ENCODE results near the gene ZBTB43. TPM values are rescaled to one million over a fixed set of nuclear protein-coding genes. Genes with fewer than 3 reads are reported as not detected.
"Not testable (repeated sequence)": the region's sequence is repeated elsewhere in the genome, so short reads cannot be mapped to it uniquely, and the experiment has no call there.

ZBTB43 gene, protein sequence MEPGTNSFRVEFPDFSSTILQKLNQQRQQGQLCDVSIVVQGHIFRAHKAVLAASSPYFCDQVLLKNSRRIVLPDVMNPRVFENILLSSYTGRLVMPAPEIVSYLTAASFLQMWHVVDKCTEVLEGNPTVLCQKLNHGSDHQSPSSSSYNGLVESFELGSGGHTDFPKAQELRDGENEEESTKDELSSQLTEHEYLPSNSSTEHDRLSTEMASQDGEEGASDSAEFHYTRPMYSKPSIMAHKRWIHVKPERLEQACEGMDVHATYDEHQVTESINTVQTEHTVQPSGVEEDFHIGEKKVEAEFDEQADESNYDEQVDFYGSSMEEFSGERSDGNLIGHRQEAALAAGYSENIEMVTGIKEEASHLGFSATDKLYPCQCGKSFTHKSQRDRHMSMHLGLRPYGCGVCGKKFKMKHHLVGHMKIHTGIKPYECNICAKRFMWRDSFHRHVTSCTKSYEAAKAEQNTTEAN
- 6.5 and 6.8 TPM in 2 replicates for total RNA-seq (2014; rRNA removed; shearing (Covaris generic))

DNA sequence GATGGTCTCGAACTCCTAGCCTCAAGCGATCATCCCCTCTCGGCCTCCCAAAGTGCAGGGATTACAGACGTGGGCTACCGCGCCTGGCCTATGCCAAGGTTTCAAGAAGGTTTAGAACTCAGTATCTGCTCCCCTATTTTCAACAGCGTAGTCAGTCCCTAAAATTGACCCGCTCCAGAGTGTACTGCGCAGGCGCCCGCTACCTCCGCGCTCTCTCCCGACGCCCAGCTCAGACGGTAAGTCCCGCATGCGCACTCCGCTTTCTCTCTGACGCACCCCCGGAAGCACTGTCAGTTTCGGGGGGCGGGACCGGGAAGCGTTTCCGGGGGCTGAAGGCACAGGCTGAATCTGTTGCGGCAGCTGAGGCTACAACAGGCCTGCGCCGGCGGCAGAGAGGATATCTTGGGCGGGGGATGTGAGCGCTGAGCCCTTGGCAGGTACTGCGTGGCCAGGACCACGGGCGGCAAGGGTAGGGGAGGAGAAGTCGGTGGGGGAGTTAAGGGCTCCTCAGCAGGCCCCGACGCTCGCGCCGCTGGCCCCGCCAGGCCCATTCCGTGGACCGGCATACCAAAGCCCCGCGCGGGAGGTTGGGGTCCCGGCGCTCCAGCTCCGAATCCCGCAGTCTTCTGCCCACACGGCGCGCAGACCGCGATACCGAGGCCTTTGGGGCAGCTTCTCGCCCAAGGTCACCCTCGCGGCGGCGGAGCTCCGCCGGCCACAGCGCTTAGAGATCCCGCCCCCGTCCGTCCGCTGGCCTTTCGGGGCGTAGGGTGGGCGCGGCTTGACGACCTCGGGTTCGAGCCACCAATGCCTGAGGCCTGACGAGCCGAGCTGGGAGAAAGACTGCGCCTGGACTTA lies at the start of gene ZBTB43:
Gene ZBTB43, plus strand, starts transcription at position 345 of the 858 bp plus-strand sequence. CDS start 27,470 bp downstream, outside the sequence.
- peak within 1 kb of the TSS; percentile 80 for H3K4me3 ChIP-seq
- H3K27ac ChIP-seq, result peak within 1 kb of the TSS; percentile 30; the same call in 1 of the 2 replicates
- H3K27me3 ChIP-seq (replicated peaks), result no peaks in the 10 kb centered on the region
- peaks cover 11% of the 10 kb centered on the region for H3K4me1 ChIP-seq (replicated peaks)
- H3K36me3 ChIP-seq, result peaks cover 19% of the 10 kb centered on the region
- DNase-seq (ENCODE audit: low read depth in 1 of 2, low spot score in 2 of 2), result peak; percentile 91 to 96
- no peaks in the 10 kb centered on the region for H3K9me3 ChIP-seq (replicated peaks)

DNA sequence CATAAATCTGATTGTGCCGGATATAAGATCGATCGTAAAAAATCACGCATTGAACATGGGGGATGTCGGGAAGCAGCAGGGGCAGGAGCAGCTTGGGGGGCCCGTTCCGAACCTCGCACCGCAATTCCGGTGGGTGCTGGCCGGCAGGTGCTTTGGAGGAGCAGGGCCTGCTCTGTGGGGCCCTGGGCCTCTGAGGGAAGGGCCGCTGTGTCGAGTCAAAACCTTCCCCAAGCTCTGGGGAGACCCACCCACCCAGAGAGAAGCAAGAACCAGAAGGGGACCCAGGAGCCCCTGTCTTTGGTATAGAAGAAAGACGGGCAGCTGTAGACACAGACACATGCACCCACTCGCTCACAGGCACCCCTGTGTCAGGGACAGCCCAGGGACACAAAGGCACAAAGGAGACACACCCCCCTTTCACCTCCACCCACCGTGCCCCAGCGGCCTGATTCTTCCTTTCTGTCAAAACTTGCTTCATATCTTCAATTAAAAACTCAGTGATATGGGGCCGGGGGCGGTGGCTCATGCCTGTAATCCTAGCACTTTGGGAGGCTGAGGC lies 49.4 kb upstream of the ZBTB43 start:
- no peaks in the 10 kb centered on the region for H3K4me1 ChIP-seq (replicated peaks)
- DNase-seq (ENCODE audit: low read depth in 1 of 2, low spot score in 2 of 2), result no peak
- no peak overlapping the region for H3K27ac ChIP-seq
- no peaks in the 10 kb centered on the region; the same call in 1 of the 2 replicates for H3K27me3 ChIP-seq (replicated peaks)
- no peaks in the 10 kb centered on the region for H3K9me3 ChIP-seq (replicated peaks)
- no peaks in the 10 kb centered on the region for H3K36me3 ChIP-seq
- no peak overlapping the region for H3K4me3 ChIP-seq

DNA sequence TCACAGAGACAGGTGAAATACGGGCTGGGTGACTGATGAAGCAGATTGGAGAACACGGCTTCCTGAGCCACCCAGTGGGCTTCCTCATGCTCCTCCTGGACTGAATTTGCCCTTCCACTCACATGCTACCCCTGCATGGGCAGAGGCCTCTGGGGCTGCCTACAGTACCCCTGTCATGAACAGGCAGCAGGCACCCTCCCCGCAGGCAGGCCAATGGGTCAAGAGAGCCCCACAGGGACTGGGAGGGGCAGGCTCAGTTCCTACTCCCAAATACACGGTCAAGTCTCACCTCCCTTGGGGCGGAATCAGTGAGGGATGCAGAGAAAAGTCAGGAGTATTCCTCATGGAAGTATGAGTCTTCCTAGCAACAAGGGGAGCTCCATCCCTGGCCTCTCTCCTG lies 48.6 kb upstream of the ZBTB43 start:
- no peak for DNase-seq (ENCODE audit: low read depth in 1 of 2, low spot score in 2 of 2)
- H3K4me1 ChIP-seq (replicated peaks), result no peaks in the 10 kb centered on the region
- no peak overlapping the region for H3K4me3 ChIP-seq

DNA sequence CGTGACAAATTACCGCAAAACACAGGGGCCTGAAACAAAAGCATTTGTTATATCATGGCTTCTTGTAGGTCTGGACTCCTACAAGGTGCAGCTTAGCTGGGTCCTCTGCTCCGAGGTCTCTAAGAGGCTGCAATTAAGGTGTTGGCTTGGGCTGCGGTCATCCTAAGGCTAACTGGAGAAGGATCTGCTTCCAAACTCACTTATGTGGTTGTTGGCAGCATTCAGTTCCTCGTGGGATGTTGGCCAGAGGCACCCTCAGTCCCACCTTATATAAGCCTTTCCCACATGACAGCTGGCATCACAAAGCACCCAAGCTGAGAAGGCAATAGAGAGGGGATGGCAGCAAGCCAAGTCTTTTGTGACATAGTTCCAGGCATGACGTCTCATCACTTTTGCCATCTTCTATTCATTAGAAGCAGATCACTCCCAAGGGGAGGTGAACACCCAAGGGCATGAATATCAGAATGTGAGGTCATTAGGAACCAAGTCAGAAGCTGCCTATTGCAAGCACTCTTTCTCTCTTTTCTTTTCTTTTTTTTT lies 47.9 kb upstream of the ZBTB43 start:
- peaks cover 2% of the 10 kb centered on the region; the same call in 1 of the 2 replicates for H3K27me3 ChIP-seq (replicated peaks)
- no peaks in the 10 kb centered on the region for H3K9me3 ChIP-seq (replicated peaks)
- no peaks in the 10 kb centered on the region for H3K4me1 ChIP-seq (replicated peaks)
- no peaks in the 10 kb centered on the region for H3K36me3 ChIP-seq
- no peak for DNase-seq (ENCODE audit: low read depth in 1 of 2, low spot score in 2 of 2)
- H3K27ac ChIP-seq, result no peak overlapping the region
- no peak overlapping the region for H3K4me3 ChIP-seq

More for the DNA sequence above, 48.6 kb upstream of the ZBTB43 start:
- Histone ChIP-seq H3K27me3 (replicated peaks) (peaks cover 2% of the 10 kb centered on the region; the same call in 1 of the 2 replicates), H3K36me3 (no peaks in the 10 kb centered on the region), H3K9me3 (replicated peaks) (no peaks in the 10 kb centered on the region), H3K27ac (no peak overlapping the region)

DNA sequence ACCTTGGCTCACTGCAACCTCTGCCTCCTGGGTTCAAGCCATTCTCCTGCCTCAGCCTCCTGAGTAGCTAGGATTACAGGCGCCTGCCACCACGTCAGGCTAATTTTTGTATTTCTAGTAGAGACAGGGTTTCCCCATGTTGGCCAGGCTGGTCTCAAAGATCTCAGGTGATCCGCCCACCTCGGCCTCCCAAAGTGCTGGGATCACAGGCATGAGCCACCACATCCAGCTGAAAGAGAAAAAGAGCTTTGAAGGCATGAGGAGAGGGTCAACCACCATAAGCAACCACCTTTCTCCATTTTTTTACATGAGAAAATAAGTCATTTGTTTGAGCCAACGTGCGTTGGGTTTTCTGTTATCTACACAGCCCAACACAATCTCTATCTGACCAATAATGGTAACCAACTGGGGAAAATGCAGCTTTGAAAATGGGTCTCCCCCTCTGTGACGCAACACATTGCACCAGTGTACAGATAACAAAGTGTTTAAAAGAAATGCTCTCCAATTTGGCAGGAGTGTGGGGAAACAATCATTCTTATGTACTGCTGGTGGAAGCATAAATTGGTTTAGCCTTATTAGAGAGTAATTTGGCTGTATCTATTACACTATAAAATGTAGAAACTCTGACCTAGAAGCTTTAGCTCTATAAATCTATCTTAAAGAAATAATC lies 45.8 kb upstream of the ZBTB43 start:
- H3K4me3 ChIP-seq, result no peak overlapping the region
- H3K9me3 ChIP-seq (replicated peaks), result no peaks in the 10 kb centered on the region
- no peaks in the 10 kb centered on the region for H3K36me3 ChIP-seq
- no peak overlapping the region for H3K27ac ChIP-seq
- H3K4me1 ChIP-seq (replicated peaks), result no peaks in the 10 kb centered on the region
- DNase-seq (ENCODE audit: low read depth in 1 of 2, low spot score in 2 of 2), result no peak
- H3K27me3 ChIP-seq (replicated peaks), result peaks cover 2% of the 10 kb centered on the region; the same call in 1 of the 2 replicates

DNA sequence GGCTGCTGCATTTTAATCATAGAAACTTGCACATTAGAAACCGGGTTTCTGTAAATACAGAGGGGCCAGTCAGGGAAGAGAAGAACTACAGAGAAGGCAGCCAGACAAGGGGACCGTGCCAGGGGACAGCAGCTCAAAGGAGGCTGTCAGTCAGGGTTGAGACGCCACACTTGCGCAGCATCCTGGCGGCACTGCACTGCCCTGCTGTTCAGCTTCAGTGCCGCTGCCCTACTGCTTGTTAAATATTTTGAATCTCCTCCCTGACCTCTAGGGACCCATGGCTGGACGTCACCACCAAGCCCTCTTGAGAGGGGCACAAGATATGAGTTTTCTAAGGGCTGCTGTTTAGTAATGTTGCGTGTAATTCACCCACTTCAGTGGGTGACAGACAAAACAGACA lies 43.6 kb upstream of the ZBTB43 start:
- no peak overlapping the region for H3K27ac ChIP-seq
- H3K27me3 ChIP-seq (replicated peaks), result peaks cover 2% of the 10 kb centered on the region; the same call in 1 of the 2 replicates
- H3K9me3 ChIP-seq (replicated peaks), result no peaks in the 10 kb centered on the region
- no peaks in the 10 kb centered on the region for H3K4me1 ChIP-seq (replicated peaks)
- H3K4me3 ChIP-seq, result no peak overlapping the region
- H3K36me3 ChIP-seq, result no peaks in the 10 kb centered on the region
- no peak for DNase-seq (ENCODE audit: low read depth in 1 of 2, low spot score in 2 of 2)

DNA sequence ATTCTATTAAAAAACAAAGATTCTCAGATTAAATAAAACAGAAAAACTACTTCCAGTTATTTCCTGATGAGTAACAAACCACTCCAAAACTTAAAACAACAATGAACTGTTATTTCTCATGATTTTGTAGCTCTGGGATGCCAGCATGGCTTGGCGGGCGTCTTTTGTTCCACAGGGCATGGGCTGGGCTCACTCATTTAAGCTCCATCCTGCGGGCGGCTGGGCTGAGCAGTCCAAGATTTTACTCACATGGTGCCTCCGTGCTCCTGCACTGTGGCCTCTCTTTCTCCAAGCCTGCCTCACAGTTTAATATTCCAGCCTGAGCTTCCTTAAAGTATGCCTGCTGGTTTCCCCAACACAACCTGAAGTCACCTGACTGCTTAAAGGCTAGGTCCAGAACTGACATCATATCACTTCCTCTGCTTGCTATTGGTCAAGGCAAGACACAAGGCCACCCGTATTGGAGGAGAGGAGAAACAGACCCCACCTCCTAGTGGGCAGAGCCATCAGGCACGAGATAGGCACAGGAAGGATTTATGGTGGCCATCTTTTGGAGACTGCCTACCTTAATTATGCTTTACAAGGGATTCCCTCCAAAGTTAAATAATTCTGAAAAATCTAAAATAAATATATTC lies 41.6 kb upstream of the ZBTB43 start:
- H3K36me3 ChIP-seq, result no peaks in the 10 kb centered on the region
- peaks cover 2% of the 10 kb centered on the region; the same call in 1 of the 2 replicates for H3K27me3 ChIP-seq (replicated peaks)
- H3K27ac ChIP-seq, result no peak overlapping the region
- no peak overlapping the region for H3K4me3 ChIP-seq
- no peaks in the 10 kb centered on the region for H3K9me3 ChIP-seq (replicated peaks)
- no peak for DNase-seq (ENCODE audit: low read depth in 1 of 2, low spot score in 2 of 2)
- H3K4me1 ChIP-seq (replicated peaks), result no peaks in the 10 kb centered on the region

DNA sequence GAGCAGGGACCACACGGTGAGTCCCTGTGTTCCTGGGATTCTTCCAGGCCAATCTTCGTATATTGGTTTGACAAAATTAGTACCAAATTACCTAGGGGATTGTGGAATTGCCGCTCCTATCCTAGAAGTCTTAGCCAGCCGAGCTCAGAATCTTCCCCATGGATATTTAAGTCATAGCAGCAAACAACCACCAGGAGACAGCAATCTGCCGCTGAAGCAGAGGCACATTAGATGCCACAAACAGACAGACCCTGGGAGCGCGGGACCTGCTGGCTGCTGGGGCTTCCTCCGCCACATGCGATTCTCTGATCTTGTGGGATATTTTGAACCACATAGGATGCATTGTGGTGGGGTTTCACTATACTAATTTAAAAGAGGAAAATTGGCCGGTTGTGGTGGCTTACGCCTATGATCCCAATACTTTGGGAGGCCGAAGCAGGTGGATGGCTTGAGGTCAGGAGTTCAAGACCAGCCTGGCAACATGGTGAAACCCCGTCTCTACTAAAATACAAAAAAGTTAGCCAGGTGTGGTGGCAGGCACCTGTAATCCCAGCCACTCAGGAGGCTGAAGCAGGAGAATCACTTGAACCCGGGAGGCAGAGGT lies 31.7 kb upstream of the ZBTB43 start:
- peaks cover 27% of the 10 kb centered on the region for H3K27me3 ChIP-seq (replicated peaks)
- H3K36me3 ChIP-seq, result no peaks in the 10 kb centered on the region
- no peak overlapping the region for H3K4me3 ChIP-seq
- no peak for DNase-seq (ENCODE audit: low read depth in 1 of 2, low spot score in 2 of 2)
- no peaks in the 10 kb centered on the region for H3K9me3 ChIP-seq (replicated peaks)
- H3K4me1 ChIP-seq (replicated peaks), result no peaks in the 10 kb centered on the region
- no peak overlapping the region for H3K27ac ChIP-seq

DNA sequence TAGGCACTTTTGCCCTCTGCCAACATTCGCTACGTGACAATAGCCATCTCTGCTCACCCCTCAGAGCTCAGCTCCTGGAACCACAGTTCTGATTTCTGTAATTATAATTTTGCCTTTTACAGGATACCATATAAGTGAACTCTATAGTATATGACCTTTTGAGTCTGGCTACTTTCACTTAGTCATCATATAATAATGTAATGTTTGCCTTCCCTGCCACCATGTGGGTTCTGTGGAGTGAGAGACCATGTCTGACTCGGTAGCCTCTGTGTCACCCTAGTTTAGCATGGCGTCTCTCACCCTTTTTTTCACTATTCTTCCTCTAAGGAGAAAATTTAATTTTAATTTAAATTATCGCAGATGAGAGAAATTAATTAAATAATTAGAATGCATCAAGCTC lies 28.9 kb upstream of the ZBTB43 start:
- Histone ChIP-seq H3K9me3 (replicated peaks) (no peaks in the 10 kb centered on the region), H3K4me1 (replicated peaks) (no peaks in the 10 kb centered on the region), H3K36me3 (no peaks in the 10 kb centered on the region), H3K27ac (no peak overlapping the region), H3K4me3 (no peak overlapping the region), H3K27me3 (replicated peaks) (peaks cover 32% of the 10 kb centered on the region)
- no peak for DNase-seq (ENCODE audit: low read depth in 1 of 2, low spot score in 2 of 2)

DNA sequence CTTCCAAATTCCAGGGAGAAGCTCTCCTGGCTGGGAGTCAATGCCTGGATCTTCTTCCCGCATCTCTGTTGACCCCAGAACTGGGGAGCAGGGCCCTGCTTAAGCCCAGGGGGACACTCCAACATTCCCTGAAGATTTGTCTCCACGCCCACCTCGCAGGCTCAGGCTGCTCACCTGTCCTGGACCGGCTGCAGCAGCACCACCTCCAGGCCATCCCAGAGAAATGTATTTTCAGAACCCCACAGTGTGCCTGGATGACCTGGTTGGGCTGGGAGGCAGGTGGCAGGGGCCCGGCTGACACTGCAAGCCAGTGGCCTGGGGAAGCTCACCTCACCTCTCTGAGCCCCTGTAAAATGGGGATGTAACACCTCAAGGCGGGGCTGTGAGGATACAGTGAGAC lies 27.1 kb upstream of the ZBTB43 start:
- Histone ChIP-seq H3K36me3 (no peaks in the 10 kb centered on the region), H3K27ac (no peak overlapping the region), H3K4me3 (no peak overlapping the region), H3K27me3 (replicated peaks) (peaks cover 29% of the 10 kb centered on the region), H3K9me3 (replicated peaks) (no peaks in the 10 kb centered on the region), H3K4me1 (replicated peaks) (no peaks in the 10 kb centered on the region; the same call in 1 of the 2 replicates)
- DNase-seq (ENCODE audit: low read depth in 1 of 2, low spot score in 2 of 2), result no peak

DNA sequence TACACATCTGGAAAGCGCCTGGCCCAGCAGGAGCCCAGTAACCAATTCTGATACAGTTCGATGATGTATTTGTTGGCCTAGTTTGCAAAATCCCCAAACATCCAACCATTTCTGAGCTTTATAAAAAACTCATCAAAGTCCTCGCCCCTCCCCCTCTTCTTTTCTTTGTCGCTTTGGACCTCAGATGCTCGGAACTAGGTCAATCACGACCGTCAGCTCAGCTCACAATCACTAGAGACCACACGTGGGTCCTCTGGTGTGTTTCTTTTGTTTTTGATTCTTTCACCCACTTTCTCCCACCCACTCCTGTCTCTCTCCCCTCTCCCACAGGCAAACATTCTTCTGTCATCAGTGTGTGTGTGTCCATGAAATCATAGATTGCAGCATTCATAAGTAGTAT lies 26.7 kb upstream of the ZBTB43 start:
- Histone ChIP-seq H3K27ac (no peak overlapping the region), H3K27me3 (replicated peaks) (peaks cover 29% of the 10 kb centered on the region), H3K36me3 (no peaks in the 10 kb centered on the region), H3K4me3 (no peak overlapping the region), H3K4me1 (replicated peaks) (no peaks in the 10 kb centered on the region; the same call in 1 of the 2 replicates), H3K9me3 (replicated peaks) (no peaks in the 10 kb centered on the region)
- DNase-seq (ENCODE audit: low read depth in 1 of 2, low spot score in 2 of 2), result no peak

DNA sequence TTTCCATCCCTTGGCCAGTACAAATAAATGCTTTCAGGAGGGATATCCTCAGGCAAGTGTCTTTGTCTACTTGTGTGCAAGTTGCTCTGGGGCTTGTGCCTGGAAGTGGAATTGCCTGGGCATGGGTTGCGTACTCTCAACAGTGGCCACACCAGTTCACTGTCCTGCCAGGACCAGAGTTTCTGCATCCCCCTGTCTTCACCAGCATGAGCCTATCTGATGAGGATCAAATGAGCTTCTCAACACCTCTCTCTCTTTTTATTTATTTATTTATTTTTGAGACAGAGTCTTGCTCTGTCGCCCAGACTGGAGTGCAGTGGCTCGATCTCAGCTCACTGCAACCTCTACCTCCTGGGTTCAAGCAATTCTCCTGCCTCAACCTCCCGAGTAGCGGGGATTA lies 26.1 kb upstream of the ZBTB43 start:
- H3K27ac ChIP-seq; H3K9me3 ChIP-seq (replicated peaks); H3K4me3 ChIP-seq; H3K4me1 ChIP-seq (replicated peaks); H3K36me3 ChIP-seq; DNase-seq (ENCODE audit: low read depth in 1 of 2, low spot score in 2 of 2): not testable (repeated sequence)
- peaks cover 29% of the 10 kb centered on the region for H3K27me3 ChIP-seq (replicated peaks)
